Erythroblast (primary cell): ENCODE data around the gene PDE4D.

Experiments used
- GATA1 ChIP-seq: IDR thresholded peaks from 2 replicates; pipeline ENCODE4 v1.6.1; 2011; ENCODE audit warnings: low read depth, mild to moderate bottlenecking, control low read depth, low read length, moderate library complexity
- POLR2A ChIP-seq: IDR thresholded peaks from 2 replicates; pipeline ENCODE4 v1.6.1; 2011; ENCODE audit warnings: mild to moderate bottlenecking, low read length

- no peak for TF ChIP-seq POLR2A
- TF ChIP-seq GATA1 = no peak
These were observed 758.9 kb downstream of the PDE4D start for GRCh38 chr5:59134471-59135163.
